Retina (tissue), 1 donor: Measurements from ENCODE around the gene ALDH3A1.

Source experiments
- DNase-seq: peaks from one replicate; pipeline ENCODE4 v3.0.0-alpha.2; 2016

Gene ALDH3A1

DNA sequence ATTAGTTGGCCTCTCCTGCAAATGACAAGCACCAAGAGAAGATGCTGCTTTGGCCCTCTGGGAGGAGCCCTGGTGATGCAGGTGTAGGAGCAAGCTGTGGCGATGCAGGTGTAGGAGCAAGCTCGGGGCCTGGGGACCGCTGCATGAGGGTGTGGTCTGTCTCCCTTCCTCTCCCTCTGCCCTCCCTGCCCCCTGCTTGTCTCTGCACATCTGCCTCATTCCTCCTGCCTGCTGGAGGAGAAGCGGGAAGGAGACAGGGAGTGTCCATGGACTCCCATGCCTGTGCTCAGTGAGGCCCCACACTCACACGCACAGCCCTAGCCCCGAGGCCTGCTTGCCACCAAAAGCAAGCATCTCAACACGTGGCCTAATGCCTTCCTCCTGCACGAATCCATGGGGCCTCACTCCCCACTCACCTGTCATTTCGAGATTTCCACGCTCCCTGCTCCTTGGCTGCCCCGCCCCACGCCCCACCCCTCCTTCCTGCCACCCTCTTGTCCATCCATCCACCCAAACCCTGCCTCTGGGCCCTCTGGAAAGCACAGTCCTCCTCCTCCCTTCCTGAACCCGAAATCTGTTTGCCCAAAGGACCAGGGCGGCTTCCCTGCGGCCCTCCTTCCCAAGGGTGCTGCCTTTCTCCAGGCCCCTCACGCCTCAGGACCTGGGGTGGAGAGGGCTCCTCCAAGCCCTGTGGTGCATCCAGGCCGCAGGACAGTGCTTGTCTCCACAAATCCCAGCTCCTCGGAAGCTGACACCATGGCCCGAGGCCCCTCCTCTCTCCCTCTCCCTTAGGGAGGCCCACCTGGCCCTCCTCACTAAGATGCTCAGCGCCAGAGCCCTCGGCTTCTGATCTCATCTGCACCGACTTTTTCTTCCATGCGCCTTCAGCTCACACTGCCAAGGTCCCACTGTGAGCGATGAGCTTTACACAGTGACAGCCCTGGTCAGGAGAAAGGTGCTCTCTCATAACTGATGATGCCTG lies 11.8 kb upstream of the ALDH3A1 start:
- no peak for DNase-seq

DNA sequence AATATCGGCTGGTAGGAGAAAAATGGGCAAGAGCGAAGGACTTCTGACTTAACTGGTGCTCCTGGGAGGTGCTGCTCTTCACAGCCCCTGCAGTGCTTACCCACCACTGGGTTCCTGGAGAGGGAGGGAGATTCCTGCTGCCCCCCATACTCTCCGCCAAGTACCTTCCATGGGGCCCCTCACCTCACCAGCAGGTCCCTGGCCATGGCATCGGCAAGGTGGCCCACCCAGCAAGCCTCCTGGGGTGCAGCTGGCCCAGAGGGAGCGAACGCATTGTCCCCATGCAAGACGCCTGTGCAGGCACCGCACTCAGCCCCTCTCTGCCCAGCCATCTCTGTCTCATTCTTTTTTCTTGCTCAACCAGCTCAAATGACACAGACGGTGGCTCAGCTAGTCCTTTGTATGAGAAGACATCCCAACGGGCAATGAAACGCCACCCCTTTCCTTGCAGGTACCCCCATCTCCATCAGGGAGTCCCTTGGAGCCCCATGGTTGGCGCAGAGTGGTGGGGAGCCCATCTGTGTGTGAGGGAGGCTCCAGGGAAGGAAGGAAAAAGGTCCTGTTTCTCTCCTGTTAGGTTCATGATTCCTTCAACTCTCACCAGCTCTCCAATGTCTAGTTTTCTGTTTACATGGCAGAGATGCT lies 9.6 kb upstream of the ALDH3A1 start:
- DNase-seq, result no peak

- DNase-seq, result no peak
These were observed 8.4 kb upstream of the ALDH3A1 start for GRCh38 chr17:19756546-19756945.

- no peak for DNase-seq
These were observed 7.9 kb upstream of the ALDH3A1 start for GRCh38 chr17:19755821-19756510.

GRCh38 chr17:19755392-19755791 lies 7.3 kb upstream of the ALDH3A1 start:
- no peak for DNase-seq

DNA sequence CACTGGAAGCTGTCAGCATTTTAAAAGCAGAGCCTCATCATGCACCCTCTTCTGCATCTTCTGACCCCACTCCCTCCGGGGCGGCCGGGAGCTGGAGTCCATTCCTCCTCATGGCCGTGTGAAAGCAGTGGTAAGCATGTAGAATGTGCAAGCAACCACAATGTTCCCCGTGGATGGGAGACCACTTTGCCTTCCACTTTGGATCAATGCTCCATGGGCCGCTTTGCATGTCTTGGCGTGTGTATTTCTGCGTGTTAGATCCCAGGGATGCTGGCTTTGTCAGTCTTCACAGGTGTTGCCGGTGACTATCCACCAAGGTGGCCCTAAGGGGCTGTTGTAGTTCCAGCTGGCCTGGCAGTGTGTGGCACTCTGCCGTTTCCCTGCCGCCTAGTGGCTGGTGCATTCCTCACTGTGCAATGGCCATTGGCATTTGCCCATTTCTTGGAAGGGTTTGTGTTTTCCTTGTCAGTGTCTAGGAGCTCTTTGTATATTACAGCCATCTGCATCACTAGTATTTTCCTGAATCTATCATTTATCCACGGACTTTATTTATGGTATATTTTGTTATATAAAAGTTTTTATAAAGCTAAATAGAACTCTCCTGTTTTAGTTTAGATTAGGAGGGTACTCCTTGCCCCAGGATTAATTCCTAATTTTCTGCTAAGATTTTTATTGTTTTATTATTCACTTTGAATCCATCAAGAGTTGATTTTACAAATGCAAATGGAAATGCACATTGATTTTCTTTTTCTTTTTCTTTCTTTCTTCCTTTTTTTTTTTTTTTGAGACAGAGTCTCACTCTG lies 5.8 kb upstream of the ALDH3A1 start:
- no peak for DNase-seq

- no peak for DNase-seq
These were observed 5.0 kb upstream of the ALDH3A1 start for GRCh38 chr17:19753051-19753509.

- no peak for DNase-seq
These were observed 4.3 kb upstream of the ALDH3A1 start for GRCh38 chr17:19752216-19753050.

DNA sequence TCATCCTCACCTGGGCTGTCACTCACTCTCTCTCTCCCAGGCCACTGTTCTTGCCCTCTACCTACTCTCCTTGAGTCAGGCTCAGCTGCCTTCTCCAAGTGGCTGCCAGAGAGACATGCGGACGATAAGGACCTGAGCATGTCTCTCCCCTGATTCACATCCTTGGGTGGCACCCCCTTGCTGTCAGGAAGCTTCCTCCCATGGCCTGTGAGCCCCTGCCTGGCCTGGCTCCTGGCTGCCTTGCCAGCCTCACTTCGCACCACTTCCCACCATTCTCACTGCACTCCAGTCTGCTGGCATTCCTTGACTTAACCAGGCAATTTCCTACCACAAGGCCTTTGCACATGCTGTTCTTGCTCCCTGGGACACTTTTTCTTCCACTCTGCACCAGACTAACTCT lies 2.7 kb upstream of the ALDH3A1 start:
- DNase-seq, result no peak

DNA sequence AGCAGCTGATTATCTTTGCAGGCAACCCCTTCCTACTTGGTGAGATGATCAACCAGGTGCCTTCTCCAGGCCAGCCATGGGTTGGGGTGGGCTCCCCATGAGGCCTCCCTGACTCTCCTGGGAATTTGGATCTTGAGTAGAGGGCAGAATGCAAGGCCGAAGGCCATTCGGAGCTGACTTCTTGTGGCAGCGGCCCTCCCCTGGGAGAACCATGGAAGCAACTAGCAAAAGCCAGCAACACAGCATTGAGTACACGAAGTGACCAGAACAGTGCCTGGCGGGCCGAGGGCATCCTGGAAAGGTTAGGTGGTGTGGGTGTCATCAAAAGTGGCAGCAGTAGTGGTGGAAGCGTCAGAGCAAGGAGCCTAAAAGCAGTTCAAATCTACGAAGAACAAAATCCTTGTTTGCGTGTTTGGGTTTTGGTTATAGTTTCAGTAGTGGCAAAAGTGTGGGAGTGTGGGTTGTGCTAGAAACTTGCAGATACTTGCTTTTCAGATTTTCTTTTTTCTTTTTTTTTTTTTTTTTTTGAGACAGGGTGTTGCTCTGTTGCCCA lies 2.0 kb upstream of the ALDH3A1 start:
- no peak for DNase-seq

GRCh38 chr17:19748807-19749193 lies 702 bp upstream of the ALDH3A1 start:
- peak; percentile 66 for DNase-seq

- DNase-seq, result no peak
These were observed 859 bp downstream of the ALDH3A1 start for GRCh38 chr17:19747159-19747719.

GRCh38 chr17:19746517-19746916 lies 1.6 kb downstream of the ALDH3A1 start:
- DNase-seq, result no peak

DNA sequence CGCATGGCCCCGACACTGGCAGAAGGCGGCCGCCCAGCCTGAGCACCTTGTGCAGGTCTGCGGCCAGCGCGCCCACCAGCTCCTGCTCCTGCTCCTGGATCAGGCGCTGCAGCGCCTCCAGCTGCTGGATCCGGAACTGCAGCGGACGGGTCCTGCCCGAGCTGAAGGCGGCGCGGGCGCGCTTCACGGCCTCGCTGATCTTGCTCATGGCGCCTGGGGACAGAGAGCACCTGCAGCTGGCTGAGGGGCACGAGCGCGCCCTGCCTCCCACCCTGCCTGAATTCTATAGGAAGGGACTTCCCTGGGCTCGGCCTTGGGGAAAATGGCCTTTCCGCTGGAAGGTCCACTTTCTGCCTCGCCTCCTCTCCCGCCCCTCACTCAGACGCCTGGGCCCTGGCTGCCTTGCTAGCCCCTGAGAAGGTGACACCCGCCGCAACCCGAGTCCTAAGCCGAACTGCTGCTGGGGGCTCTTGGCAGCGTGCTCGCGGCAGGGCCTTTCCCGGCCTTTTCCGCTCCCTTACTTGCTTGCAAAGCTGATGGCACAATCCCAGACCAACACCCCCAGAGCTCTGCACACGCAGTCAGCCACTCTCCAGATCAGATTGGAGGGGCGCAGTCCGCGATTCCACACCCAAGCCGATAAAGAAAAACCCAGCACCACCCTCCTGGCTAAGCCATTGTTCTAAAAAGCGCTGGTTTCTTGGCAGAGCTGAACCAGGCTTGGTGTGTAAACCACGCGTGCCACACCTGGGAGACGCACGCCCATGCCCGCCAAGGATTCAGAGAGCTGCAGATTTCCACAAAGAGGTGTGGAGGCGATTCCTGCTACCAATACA lies 3.0 kb downstream of the ALDH3A1 start:
- peak; percentile 97 for DNase-seq

- peak; percentile 46 for DNase-seq
These were observed 3.6 kb downstream of the ALDH3A1 start for GRCh38 chr17:19744492-19744891.

DNA sequence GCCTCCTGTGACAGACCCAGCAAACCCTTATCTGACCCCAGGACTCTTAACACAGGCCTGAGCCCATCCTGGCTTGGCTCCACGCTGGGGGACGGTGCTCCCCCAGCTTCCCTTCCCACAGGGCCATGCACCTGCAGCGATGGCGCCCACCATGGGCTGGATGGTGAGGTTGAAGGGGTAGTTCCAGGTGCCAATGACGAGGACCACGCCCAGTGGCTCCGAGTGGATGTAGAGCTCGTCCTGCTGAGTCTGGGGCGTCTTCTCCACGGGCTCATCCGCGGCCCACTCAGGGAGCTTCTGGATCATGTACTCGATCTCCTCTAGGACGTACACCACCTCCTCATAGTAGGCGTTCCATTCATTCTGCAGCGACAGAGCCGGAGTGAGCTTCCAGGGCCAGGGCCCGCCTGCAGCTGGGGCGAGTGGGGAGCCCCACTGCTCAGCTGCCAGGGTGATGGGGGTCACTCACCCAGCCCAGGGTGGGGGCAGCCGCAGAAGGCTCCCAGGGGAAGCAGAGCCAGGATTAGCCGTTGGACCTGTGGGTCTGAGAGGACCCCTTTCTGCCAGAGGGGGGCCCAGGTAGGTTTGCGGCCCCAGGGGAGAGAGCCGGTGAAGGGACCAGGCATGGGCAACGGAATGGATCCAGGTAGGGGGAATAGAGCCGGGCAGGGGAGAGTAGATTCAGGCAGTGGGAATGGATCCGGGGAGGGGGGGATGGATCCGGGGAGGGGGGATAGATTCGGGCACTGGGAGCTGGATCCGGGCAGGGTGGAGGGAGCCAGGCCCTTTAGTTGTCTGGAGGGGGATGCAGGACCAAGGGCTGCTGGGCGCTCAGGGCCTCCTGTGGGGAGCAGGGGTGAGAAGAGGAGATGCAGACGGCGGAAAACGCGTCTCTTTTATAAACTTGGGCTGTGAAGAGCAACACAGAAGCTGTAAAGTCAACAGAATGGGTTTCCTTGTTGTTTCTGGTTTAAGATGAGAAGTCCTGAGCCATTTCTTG lies 4.7 kb downstream of the ALDH3A1 start:
- no peak for DNase-seq

DNA sequence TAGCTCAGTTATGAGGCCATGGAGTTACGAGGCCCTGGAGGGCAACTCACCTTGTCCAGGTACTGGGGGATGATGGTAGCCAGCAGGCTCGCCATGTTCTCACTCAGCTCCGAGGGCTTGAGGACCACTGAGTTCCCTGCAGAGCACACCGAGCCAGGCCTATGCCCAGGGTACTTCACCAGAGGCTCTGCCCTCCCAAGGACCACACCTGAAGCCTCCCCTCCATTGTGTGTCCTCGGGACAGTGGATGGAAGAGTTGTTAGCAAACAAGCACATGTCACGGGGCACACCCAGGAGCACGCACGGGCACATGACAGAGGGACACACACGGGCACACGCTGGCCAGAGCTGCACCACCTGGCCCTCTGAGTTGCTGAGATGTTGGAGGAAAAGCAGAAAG lies 5.6 kb downstream of the ALDH3A1 start:
- DNase-seq, result no peak

DNA sequence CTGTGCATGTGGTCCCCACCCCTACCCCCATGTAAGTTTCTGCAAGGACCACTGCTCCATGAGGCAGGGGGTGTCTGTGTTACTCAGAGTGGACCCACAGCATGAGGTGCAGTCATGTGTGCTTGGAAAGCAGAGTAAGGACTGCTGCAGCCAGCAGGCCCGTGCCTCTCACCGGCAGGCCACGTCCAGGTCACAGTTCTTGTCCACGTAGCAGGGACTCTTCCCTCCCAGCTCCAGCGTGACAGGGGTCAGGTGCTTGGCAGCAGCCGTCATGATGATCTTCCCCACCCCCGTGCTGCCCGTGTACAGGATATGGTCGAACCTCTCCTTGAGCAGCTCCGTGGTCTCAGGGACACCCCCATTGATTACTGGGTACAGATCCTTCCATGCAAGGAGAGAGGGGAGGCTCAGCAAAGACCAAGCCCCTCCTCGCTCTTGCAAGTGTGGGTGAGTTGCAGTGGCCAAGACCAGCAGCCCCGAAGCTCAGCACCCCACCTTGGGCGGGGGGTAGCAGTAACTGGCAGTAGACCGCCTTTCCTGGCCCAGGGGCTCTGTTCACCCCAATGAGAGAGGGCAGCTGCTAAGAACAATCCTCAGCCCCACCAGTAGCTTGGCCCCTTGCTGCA lies 6.2 kb downstream of the ALDH3A1 start:
- no peak for DNase-seq
